Measurements from ENCODE around the gene MOGAT1.

The MOGAT1 gene

DNA sequence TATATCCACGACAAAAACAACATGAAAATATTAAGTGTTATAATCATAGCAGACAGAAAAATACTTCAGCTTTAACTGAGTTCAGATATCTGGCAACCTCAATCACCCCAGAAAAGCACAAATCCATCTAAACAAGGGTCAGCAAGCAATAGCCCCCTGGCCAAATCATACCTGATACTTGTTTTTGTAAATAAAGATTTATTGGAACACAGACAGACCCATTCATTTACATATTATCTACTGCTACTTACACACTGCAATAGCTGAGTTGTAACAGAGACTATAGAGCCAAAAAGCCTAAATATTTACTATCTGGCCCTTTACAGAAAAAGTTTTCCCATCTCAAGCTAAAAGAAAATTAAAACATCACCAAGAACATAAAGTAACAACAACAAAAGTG is 28.3 kb upstream of the MOGAT1 start:
- Histone ChIP-seq H3K4me2 (ENCODE audit: low read length) (no peak overlapping the region), H3K27me3 (ENCODE audit: low read depth, low read length) (no peaks in the 10 kb centered on the region), H3K9ac (ENCODE audit: low read length) (no peak overlapping the region), H3K79me2 (ENCODE audit: low read length) (peaks cover 16% of the 10 kb centered on the region), H2AFZ (ENCODE audit: low read depth, low read length) (no peak overlapping the region), H3K4me3 (ENCODE audit: low read length) (no peak overlapping the region), H3K4me1 (ENCODE audit: low read length) (no peaks in the 10 kb centered on the region), H3K27ac (ENCODE audit: low read length) (no peak overlapping the region), H3K36me3 (replicated peaks; ENCODE audit: low read depth, low read length) (peaks cover 25% of the 10 kb centered on the region), H3K9me3 (ENCODE audit: insufficient read depth, low read length) (no peaks in the 10 kb centered on the region), H4K20me1 (ENCODE audit: insufficient read depth, low read length) (no peaks in the 10 kb centered on the region)
- TF ChIP-seq, protein P1, sequence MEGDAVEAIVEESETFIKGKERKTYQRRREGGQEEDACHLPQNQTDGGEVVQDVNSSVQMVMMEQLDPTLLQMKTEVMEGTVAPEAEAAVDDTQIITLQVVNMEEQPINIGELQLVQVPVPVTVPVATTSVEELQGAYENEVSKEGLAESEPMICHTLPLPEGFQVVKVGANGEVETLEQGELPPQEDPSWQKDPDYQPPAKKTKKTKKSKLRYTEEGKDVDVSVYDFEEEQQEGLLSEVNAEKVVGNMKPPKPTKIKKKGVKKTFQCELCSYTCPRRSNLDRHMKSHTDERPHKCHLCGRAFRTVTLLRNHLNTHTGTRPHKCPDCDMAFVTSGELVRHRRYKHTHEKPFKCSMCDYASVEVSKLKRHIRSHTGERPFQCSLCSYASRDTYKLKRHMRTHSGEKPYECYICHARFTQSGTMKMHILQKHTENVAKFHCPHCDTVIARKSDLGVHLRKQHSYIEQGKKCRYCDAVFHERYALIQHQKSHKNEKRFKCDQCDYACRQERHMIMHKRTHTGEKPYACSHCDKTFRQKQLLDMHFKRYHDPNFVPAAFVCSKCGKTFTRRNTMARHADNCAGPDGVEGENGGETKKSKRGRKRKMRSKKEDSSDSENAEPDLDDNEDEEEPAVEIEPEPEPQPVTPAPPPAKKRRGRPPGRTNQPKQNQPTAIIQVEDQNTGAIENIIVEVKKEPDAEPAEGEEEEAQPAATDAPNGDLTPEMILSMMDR (IDR thresholded peaks at IDR 0.05; ENCODE audit: low read depth, low read length): no peak
- no peak for TF ChIP-seq EZH2phosphoT487 (IDR thresholded peaks at IDR 0.05; ENCODE audit: low read depth)

DNA sequence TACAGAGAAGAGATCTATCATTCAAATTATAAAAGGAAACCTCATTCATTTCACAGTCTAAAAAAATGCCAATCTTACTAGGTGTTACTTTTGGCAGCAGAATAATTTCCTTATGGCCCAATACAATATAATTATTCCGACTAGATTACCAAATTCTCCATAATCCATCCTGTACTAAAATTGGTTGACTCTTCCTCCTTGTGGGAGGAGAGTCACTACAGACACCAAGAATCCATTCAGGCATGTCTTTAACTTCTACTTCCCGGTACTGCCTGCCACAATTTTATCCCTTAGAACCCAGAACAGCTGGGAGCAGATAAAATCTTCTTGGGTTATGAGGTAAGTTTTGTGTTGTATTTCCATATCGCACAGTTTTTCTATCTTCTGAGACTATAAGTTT is 25.4 kb upstream of the MOGAT1 start:
- Histone ChIP-seq H3K36me3 (replicated peaks; ENCODE audit: low read depth, low read length) (peaks cover 18% of the 10 kb centered on the region), H3K79me2 (ENCODE audit: low read length) (peaks cover 43% of the 10 kb centered on the region)
- TF ChIP-seq EZH2phosphoT487 (IDR thresholded peaks at IDR 0.05; ENCODE audit: low read depth): no peak
- TF ChIP-seq, protein P1 (IDR thresholded peaks at IDR 0.05; ENCODE audit: low read depth, low read length): no peak

DNA sequence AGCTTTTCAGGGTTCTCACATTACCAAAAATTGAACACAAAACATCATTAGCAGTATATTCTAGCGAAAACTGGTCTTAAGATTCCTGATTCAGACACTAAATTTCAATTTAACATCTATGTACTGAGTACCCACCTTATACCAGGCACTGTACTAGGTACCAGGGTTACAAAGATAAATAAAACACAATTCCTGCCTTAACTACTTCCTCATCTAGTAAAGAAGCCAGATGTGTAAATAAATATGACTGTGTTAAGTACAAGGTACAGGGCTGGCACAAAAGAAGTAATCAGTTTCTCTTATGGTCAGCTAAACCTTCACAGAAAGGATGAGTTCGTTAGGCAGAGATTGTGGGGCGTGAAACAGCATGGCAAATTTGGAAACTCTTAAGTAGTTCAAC is 21.7 kb upstream of the MOGAT1 start:
- Histone ChIP-seq H3K9ac (ENCODE audit: low read length) (no peak overlapping the region), H4K20me1 (ENCODE audit: insufficient read depth, low read length) (peaks cover 18% of the 10 kb centered on the region), H3K36me3 (replicated peaks; ENCODE audit: low read depth, low read length) (peaks cover 9% of the 10 kb centered on the region), H3K4me3 (ENCODE audit: low read length) (no peak overlapping the region), H3K79me2 (ENCODE audit: low read length) (peaks cover 76% of the 10 kb centered on the region), H2AFZ (ENCODE audit: low read depth, low read length) (no peak overlapping the region), H3K27me3 (ENCODE audit: low read depth, low read length) (no peaks in the 10 kb centered on the region), H3K9me3 (ENCODE audit: insufficient read depth, low read length) (no peaks in the 10 kb centered on the region), H3K27ac (ENCODE audit: low read length) (no peak overlapping the region), H3K4me1 (ENCODE audit: low read length) (peaks cover 30% of the 10 kb centered on the region), H3K4me2 (ENCODE audit: low read length) (no peak overlapping the region)
- TF ChIP-seq, protein P1 (IDR thresholded peaks at IDR 0.05; ENCODE audit: low read depth, low read length): no peak
- no peak for TF ChIP-seq EZH2phosphoT487 (IDR thresholded peaks at IDR 0.05; ENCODE audit: low read depth)

More for the DNA sequence above, 25.4 kb upstream of the MOGAT1 start:
- Histone ChIP-seq H3K27me3 (ENCODE audit: low read depth, low read length) (no peaks in the 10 kb centered on the region), H3K9ac (ENCODE audit: low read length) (no peak overlapping the region), H3K27ac (ENCODE audit: low read length) (no peak overlapping the region), H4K20me1 (ENCODE audit: insufficient read depth, low read length) (0 out of 2 replicates have a peak, but pooled peaks cover 6% of the 10 kb centered on the region), H3K4me1 (ENCODE audit: low read length) (no peaks in the 10 kb centered on the region), H3K9me3 (ENCODE audit: insufficient read depth, low read length) (no peaks in the 10 kb centered on the region), H2AFZ (ENCODE audit: low read depth, low read length) (no peak overlapping the region), H3K4me3 (ENCODE audit: low read length) (no peak overlapping the region), H3K4me2 (ENCODE audit: low read length) (no peak overlapping the region)

DNA sequence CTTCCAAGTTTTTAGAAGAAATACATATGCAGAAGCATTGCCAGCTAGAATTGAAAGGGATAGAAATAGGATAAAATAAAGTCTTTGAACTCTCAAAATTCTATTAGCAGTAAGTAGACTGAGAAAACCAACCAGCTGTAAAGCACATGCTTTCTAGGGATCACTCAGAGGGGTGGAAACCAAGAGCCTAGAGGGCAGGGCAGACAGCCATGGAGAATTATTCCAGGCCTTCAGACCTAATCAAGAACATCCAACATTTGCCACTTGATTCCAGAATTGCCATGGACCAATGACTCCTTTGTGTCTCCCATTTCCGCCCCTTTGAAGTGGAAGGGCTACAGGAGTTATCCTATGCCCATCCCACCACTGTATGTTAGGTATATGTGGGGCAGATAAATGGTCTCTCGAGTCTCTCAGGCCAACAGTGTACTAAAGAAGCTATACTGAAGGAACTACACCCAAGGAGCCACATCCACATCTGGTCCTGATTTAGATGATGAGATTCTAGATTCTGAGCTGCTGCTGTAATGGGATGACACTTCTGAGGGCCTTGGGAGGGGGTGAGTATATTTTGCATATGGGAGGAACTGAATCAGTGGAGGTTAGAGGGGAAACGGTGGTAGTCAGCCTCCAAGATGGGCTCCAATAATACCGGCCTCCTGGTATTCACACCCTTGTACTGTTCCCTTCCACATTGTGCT is 19.6 kb upstream of the MOGAT1 start:
- H2AFZ ChIP-seq (ENCODE audit: low read depth, low read length): no peak overlapping the region
- TF ChIP-seq, protein P1 (IDR thresholded peaks at IDR 0.05; ENCODE audit: low read depth, low read length): no peak
- TF ChIP-seq EZH2phosphoT487 (IDR thresholded peaks at IDR 0.05; ENCODE audit: low read depth): no peak
- H3K4me1 ChIP-seq (ENCODE audit: low read length): peaks cover 30% of the 10 kb centered on the region
- H3K4me3 ChIP-seq (ENCODE audit: low read length): no peak overlapping the region
- H3K4me2 ChIP-seq (ENCODE audit: low read length): no peak overlapping the region
- H3K36me3 ChIP-seq (replicated peaks; ENCODE audit: low read depth, low read length): peaks cover 6% of the 10 kb centered on the region
- no peaks in the 10 kb centered on the region for H3K27me3 ChIP-seq (ENCODE audit: low read depth, low read length)
- no peak overlapping the region for H3K9ac ChIP-seq (ENCODE audit: low read length)
- H3K27ac ChIP-seq (ENCODE audit: low read length): no peak overlapping the region
- H4K20me1 ChIP-seq (ENCODE audit: insufficient read depth, low read length): peaks cover 18% of the 10 kb centered on the region
- H3K79me2 ChIP-seq (ENCODE audit: low read length): peaks cover 82% of the 10 kb centered on the region
- no peaks in the 10 kb centered on the region for H3K9me3 ChIP-seq (ENCODE audit: insufficient read depth, low read length)

Measured in OCI-LY3 (cell line).